CD4-positive, CD25-positive, alpha-beta regulatory T cell (primary cell): Measurements from ENCODE around the gene TBC1D22A. TPM values are rescaled to one million over a fixed set of nuclear protein-coding genes. Genes with fewer than 3 reads are reported as not detected.

ENCODE experiments used
- ATAC-seq, 2 donors: fragments of 150-1000 bp; cut with Tn5 transposase; one replicate each; pipeline ENCODE4 v1.10.0; 2021; ENCODE audit warnings: low read depth in 2 of 2, moderate number of reproducible peaks in 2 of 2, moderate library complexity in 1 of 2
- DNase-seq, 3 donors: peaks; one replicate each; pipeline versions ENCODE4 v3.0.0 to v3.0.0-alpha.2; 2012 to 2022; ENCODE audit warnings: mixed read lengths in 1 of 3
- H3K27ac ChIP-seq: one replicate; pipeline ENCODE4 v1.7.0; 2013; ENCODE audit warnings: mild to moderate bottlenecking, low read length; ENCODE audit not compliant: insufficient read depth, poor library complexity, severe bottlenecking
- H3K27me3 ChIP-seq: one replicate; pipeline ENCODE4 v1.7.0; 2013; ENCODE audit warnings: low read length; ENCODE audit not compliant: control insufficient read depth, insufficient read depth
- H3K36me3 ChIP-seq: one replicate; pipeline ENCODE4 v1.7.0; 2013; ENCODE audit warnings: mild to moderate bottlenecking, low read length, moderate library complexity; ENCODE audit not compliant: control insufficient read depth, insufficient read depth
- H3K4me1 ChIP-seq: 2 replicates; pipeline ENCODE4 v1.7.0; 2013; ENCODE audit warnings: mild to moderate bottlenecking, low read length; ENCODE audit not compliant: insufficient read depth, control insufficient read depth, poor library complexity, severe bottlenecking
- H3K4me3 ChIP-seq: one replicate; pipeline ENCODE4 v1.7.0; 2013; ENCODE audit warnings: low read depth, mild to moderate bottlenecking, low read length, moderate library complexity
- H3K9me3 ChIP-seq, 2 experiments: 1 replicate in 1 of 2; 2 replicates in 1 of 2; pipeline ENCODE4 v1.7.0; 2013; ENCODE audit warnings: low read length in 2 of 2, mild to moderate bottlenecking in 1 of 2, moderate library complexity in 1 of 2; ENCODE audit not compliant: control insufficient read depth in 2 of 2
- H3K27ac Mint-ChIP-seq, 3 donors: one replicate each; pipeline ENCODE4 v1.8.0; 2020 to 2022; ENCODE audit warnings: mild to moderate bottlenecking in 3 of 3, mixed read lengths in 3 of 3, moderate library complexity in 2 of 3
- H3K27me3 Mint-ChIP-seq: one replicate; pipeline ENCODE4 v1.8.0; 2022; ENCODE audit warnings: mild to moderate bottlenecking, mixed read lengths
- H3K36me3 Mint-ChIP-seq: one replicate; pipeline ENCODE4 v1.8.0; 2020; ENCODE audit warnings: mixed read lengths
- H3K4me1 Mint-ChIP-seq, 4 donors: one replicate each; pipeline ENCODE4 v1.8.0; 2020 to 2022; ENCODE audit warnings: mixed read lengths in 4 of 4, mild to moderate bottlenecking in 1 of 4
- H3K4me3 Mint-ChIP-seq, 4 donors: one replicate each; pipeline ENCODE4 v1.8.0; 2020 to 2022; ENCODE audit warnings: mild to moderate bottlenecking in 4 of 4, mixed read lengths in 4 of 4, moderate library complexity in 3 of 4
- H3K9me3 Mint-ChIP-seq, 7 donors: one replicate each; pipeline ENCODE4 v1.8.0; 2020 to 2022; ENCODE audit warnings: mixed read lengths in 7 of 7, mild to moderate bottlenecking in 3 of 7, moderate library complexity in 2 of 7
- polyA plus RNA-seq, 4 donors: library from polyadenylated mRNA; unstranded; fragments of 300-500 nt; fragmentation: Illumina TruSeq; gene quantifications; one replicate each; pipeline ENCODE4 v1.2.3, GENCODE V29; 2021
- total RNA-seq: library from RNA; stranded (reverse); gene quantifications from one replicate; pipeline ENCODE4 v1.2.3, GENCODE V29; 2022

Gene TBC1D22A
- total and polyA plus RNA-seq, 5 donors from 2014 or later, result 19.8 to 42.5 (median 24.3) TPM

- Histone ChIP-seq H3K4me1 (no peaks in the 10 kb centered on the region), H3K27me3 (no peaks in the 10 kb centered on the region), H3K4me3 (no peak overlapping the region), H3K9me3 (no peaks in the 10 kb centered on the region), H3K36me3 (peaks cover 3% of the 10 kb centered on the region), H3K27ac (no peak overlapping the region)
- no peak overlapping the region for H3K4me3 Mint-ChIP-seq
- H3K27ac Mint-ChIP-seq, result peak overlapping the region; percentile 20 to 82 (median 76)
- ATAC-seq (no peak), DNase-seq (no peak)
- no peaks in the 10 kb centered on the region for H3K9me3 Mint-ChIP-seq
- peaks cover 4 to 25% (median 14%) of the 10 kb centered on the region in 4 donors for H3K4me1 Mint-ChIP-seq
- peaks cover 26% of the 10 kb centered on the region for H3K36me3 Mint-ChIP-seq
- H3K27me3 Mint-ChIP-seq, result no peaks in the 10 kb centered on the region
Observed at GRCh38 chr22:46935506-46936377, 173.3 kb downstream of the TBC1D22A start.

GRCh38 chr22:46936378-46936903, 174.0 kb downstream of the TBC1D22A start:
- peaks cover 22% of the 10 kb centered on the region for H3K36me3 Mint-ChIP-seq
- peaks cover 0 to 21% (median 12%) of the 10 kb centered on the region in 4 donors for H3K4me1 Mint-ChIP-seq
- no peaks in the 10 kb centered on the region for H3K27me3 ChIP-seq
- H3K9me3 ChIP-seq, result no peaks in the 10 kb centered on the region
- no peaks in the 10 kb centered on the region for H3K4me1 ChIP-seq
- H3K27ac Mint-ChIP-seq, result peak overlapping the region in 1 of 3 donors; percentile 76
- peaks cover 3% of the 10 kb centered on the region for H3K36me3 ChIP-seq
- no peaks in the 10 kb centered on the region for H3K9me3 Mint-ChIP-seq
- H3K4me3 Mint-ChIP-seq, result no peak overlapping the region
- H3K4me3 ChIP-seq, result no peak overlapping the region
- no peak overlapping the region for H3K27ac ChIP-seq
- H3K27me3 Mint-ChIP-seq, result no peaks in the 10 kb centered on the region
- no peak for DNase-seq
- ATAC-seq, result no peak

- no peak overlapping the region for H3K4me3 ChIP-seq
- peaks cover 3% of the 10 kb centered on the region for H3K36me3 ChIP-seq
- DNase-seq (no peak), ATAC-seq (no peak)
- H3K27ac ChIP-seq, result no peak overlapping the region
- peaks cover 17% of the 10 kb centered on the region for H3K36me3 Mint-ChIP-seq
- no peaks in the 10 kb centered on the region for H3K9me3 Mint-ChIP-seq
- peaks cover 0 to 16% (median 11%) of the 10 kb centered on the region in 4 donors for H3K4me1 Mint-ChIP-seq
- H3K4me1 ChIP-seq, result no peaks in the 10 kb centered on the region
- no peak overlapping the region for H3K27ac Mint-ChIP-seq
- no peaks in the 10 kb centered on the region for H3K9me3 ChIP-seq
- H3K27me3 ChIP-seq, result no peaks in the 10 kb centered on the region
- no peak overlapping the region for H3K4me3 Mint-ChIP-seq
- no peaks in the 10 kb centered on the region for H3K27me3 Mint-ChIP-seq
Observed at GRCh38 chr22:46937185-46937584, 174.7 kb downstream of the TBC1D22A start.

GRCh38 chr22:46937939-46938338, 175.5 kb downstream of the TBC1D22A start:
- H3K27ac ChIP-seq, result no peak overlapping the region
- Mint-ChIP-seq H3K4me1 (peaks cover 0 to 20% (median 16%) of the 10 kb centered on the region in 4 donors), H3K4me3 (no peak overlapping the region), H3K27ac (no peak overlapping the region), H3K27me3 (no peaks in the 10 kb centered on the region), H3K36me3 (peaks cover 19% of the 10 kb centered on the region), H3K9me3 (no peaks in the 10 kb centered on the region)
- peaks cover 3% of the 10 kb centered on the region for H3K36me3 ChIP-seq
- no peaks in the 10 kb centered on the region for H3K9me3 ChIP-seq
- H3K27me3 ChIP-seq, result no peaks in the 10 kb centered on the region
- H3K4me3 ChIP-seq, result no peak overlapping the region
- no peaks in the 10 kb centered on the region for H3K4me1 ChIP-seq
- no peak for DNase-seq
- ATAC-seq, result no peak

- H3K4me3 Mint-ChIP-seq, result no peak overlapping the region
- Histone ChIP-seq H3K4me1 (no peaks in the 10 kb centered on the region), H3K27me3 (no peaks in the 10 kb centered on the region), H3K27ac (no peak overlapping the region), H3K4me3 (no peak overlapping the region), H3K9me3 (no peaks in the 10 kb centered on the region), H3K36me3 (peaks cover 3% of the 10 kb centered on the region)
- peaks cover 6 to 20% (median 12%) of the 10 kb centered on the region in 4 donors for H3K4me1 Mint-ChIP-seq
- no peaks in the 10 kb centered on the region for H3K9me3 Mint-ChIP-seq
- no peaks in the 10 kb centered on the region for H3K27me3 Mint-ChIP-seq
- H3K27ac Mint-ChIP-seq, result peak overlapping the region in 2 of 3 donors; percentile 6 to 57
- ATAC-seq (no peak), DNase-seq (no peak)
- peaks cover 22% of the 10 kb centered on the region for H3K36me3 Mint-ChIP-seq
Observed at GRCh38 chr22:46941968-46942798, 179.7 kb downstream of the TBC1D22A start.

GRCh38 chr22:46942799-46943785, 180.6 kb downstream of the TBC1D22A start:
- no peaks in the 10 kb centered on the region for H3K9me3 ChIP-seq
- no peaks in the 10 kb centered on the region for H3K27me3 ChIP-seq
- H3K4me1 Mint-ChIP-seq, result peaks cover 8 to 26% (median 17%) of the 10 kb centered on the region in 4 donors
- H3K27ac ChIP-seq, result no peak overlapping the region
- peaks cover 28% of the 10 kb centered on the region for H3K36me3 Mint-ChIP-seq
- peak overlapping the region in 2 of 3 donors; percentile 6 to 57 for H3K27ac Mint-ChIP-seq
- no peak overlapping the region for H3K4me3 ChIP-seq
- H3K4me1 ChIP-seq, result no peaks in the 10 kb centered on the region
- H3K27me3 Mint-ChIP-seq, result no peaks in the 10 kb centered on the region
- no peak for DNase-seq
- ATAC-seq, result no peak
- no peaks in the 10 kb centered on the region for H3K9me3 Mint-ChIP-seq
- H3K36me3 ChIP-seq, result peaks cover 2% of the 10 kb centered on the region
- no peak overlapping the region for H3K4me3 Mint-ChIP-seq

GRCh38 chr22:46945481-46945880, 183.0 kb downstream of the TBC1D22A start:
- Mint-ChIP-seq H3K4me1 (peaks cover 14 to 25% (median 22%) of the 10 kb centered on the region in 4 donors), H3K4me3 (no peak overlapping the region), H3K27ac (no peak overlapping the region), H3K27me3 (no peaks in the 10 kb centered on the region), H3K36me3 (peaks cover 42% of the 10 kb centered on the region), H3K9me3 (no peaks in the 10 kb centered on the region)
- Histone ChIP-seq H3K27me3 (no peaks in the 10 kb centered on the region), H3K4me1 (no peaks in the 10 kb centered on the region), H3K36me3 (peaks cover 14% of the 10 kb centered on the region), H3K4me3 (no peak overlapping the region), H3K27ac (no peak overlapping the region), H3K9me3 (no peaks in the 10 kb centered on the region)
- ATAC-seq (no peak), DNase-seq (no peak)
